Activated CD8-positive, alpha-beta memory T cell treated with anti-CD3 and anti-CD28 coated beads, Interleukin-2, amount 50 U/mL, for 1 hour (primary cell): ENCODE data around the gene RAD21L1.
A peak's percentile ranks its signal among the peaks of the same experiment; 100 is the strongest.

Source experiments
- DNase-seq: peaks from one replicate; pipeline ENCODE4 v3.0.0-alpha.2; 2020; ENCODE audit errors: extremely low read depth

The RAD21L1 gene

DNA sequence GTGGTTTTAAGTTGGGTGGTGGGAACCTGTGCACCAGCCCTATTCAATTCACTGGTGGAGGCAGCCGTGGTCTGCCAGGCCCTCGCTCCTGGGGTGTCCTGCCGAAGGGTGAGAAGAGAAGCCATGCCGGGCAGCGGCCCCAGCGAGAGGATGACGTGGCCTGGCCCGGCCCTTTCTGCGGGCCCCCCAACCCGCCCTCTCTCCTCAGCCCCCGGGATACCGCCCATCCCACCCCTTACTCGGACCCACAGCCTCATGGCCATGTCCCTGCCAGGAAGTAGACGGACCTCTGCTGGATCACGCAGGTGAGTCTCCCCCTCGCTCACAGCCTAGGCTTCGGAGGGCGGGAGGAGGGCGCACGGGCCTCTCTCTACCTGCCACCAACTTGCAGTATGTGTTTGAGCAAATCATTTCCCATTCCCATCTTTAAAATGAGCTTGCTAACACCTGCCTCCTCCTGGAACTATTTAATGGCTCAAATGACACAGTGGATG lies 70.3 kb downstream of the RAD21L1 start:
- DNase-seq = no peak

DNA sequence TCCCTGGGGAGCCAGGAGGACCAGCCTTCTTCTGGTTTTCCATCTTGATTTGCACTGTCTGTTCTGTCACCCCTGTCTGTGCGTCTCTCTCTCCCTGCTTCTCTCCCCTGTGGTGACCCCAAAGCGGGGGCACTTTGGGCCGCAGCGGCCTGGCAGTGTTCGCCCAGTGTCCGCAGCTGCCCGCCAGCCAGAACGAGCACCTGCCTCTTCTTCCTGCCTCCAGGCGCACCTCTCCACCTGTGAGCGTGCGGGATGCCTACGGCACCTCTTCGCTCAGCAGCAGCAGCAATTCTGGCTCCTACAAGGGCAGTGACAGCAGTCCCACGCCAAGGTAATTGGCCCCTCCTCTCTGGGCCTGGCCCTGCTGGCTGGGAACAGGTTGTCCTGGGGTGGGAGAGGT lies 71.1 kb downstream of the RAD21L1 start:
- DNase-seq = no peak

DNA sequence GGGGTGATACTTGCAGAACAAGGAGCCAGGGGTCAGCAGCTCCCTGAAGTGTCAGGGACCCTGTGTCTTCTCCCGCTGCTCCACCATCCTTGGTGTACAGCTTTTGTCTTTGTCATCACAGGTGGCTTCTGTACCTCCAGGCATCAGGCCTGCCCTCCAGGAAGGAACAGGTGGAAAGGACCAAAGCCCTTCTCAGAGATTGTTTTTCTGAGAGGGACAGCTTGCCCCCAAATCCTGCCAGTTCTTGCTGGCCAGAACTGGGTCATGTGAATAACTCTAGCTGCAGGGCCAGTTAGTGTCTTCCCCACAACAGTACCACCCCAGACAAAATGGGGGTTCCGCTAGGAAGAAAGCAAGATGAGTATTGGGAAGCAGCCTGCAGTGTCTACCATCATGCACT lies 71.6 kb downstream of the RAD21L1 start:
- DNase-seq = no peak

DNA sequence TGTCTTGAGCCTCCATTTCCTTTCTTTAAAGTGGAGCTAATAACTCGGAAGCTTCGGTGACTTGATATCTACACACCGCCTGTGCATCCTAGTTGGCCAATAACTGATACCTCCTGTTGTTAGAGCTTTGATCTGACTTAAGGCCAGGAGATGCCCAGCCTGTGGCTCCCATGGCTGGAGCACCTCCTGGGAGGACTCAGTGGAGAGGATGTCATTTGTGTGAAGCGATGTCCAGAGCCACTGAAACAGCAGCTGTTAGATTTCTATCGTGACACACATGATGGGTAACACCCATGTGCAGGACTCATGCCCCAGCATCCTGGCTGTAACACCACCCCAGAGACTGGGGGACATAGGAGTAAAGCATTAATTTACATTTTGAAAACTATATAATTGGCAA lies 72.3 kb downstream of the RAD21L1 start:
- DNase-seq = no peak

DNA sequence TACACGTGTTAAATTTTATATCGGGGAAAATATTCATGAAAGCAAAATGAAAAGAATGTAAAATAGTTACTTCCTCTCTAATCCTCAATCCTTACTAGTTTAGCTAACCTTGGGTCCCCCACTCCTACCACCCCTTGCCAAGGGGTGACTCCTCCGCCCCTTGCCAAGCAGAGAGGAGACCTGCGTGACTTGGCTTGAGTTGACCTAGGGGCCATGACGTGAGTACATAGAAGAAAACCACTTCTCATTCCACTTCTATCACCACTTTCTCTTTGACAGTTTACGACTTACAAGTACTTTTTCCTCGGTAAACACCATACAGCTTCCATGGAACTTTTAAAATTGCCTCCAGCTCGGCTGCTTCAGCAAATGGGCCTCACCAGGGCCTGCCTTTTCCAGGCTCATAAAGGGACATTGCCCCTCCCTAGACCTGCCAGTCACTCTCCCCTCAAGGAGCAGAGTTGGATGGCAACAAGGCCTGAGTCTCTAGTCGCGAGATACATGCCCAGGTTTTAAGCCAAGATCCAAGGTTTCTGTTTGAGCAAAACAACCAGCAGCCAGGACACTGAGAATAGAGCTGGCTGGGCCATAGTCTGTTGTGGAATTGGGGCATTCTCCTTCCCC lies 73.2 kb downstream of the RAD21L1 start:
- DNase-seq = no peak

DNA sequence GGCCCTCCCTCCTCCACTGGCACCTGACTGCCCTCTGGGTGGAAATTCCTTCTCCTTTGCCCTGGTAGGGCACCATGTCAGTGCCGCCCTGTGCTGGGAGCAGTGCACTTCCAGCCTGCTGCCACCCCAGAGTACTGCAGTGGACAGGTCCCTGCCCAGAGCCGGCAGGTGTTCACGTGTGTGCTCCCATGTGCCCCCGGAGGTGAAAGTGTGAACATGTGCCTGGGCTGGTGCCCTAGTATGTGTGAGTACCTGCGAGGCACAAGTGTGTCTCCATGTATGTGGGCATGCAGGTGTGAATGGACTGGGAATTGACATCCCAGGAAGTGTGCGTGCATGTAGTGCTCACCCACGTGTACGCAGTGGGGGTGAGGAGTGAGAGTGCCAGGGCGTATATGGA lies 73.7 kb downstream of the RAD21L1 start:
- peak; percentile 14 for DNase-seq

DNA sequence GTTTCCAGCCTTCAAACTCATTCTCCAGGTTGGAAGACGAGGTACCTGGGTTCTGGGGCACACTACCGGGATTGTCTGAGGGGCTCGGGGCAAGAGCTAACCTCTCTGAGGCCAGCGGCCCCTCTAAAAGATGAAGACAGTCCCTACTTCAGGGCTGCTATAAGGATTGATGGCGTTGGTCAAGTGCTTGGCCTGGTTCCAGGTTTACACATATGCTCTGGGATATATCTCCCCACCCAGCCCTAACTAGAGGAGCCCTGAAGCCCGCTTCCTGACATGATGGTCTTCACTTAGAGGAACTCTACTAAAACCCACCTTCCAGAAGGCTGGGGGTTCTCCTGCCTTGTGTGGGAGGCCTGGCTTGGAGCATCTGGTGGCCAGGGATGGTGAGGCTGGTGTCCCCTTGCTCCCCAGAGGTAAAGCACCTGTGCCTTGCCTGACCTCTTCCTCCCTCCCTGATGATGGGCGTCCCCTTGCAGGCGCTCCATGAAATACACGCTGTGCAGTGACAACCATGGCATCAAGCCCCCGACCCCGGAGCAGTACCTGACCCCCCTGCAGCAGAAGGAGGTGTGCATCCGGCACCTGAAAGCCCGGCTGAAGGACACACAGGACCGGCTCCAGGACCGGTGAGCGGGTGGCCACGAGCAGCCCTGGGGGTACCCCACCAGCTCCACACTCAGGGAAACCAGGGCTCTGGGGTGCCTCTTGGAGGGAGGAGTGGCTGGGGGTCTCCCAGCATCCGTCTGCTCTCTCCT lies 74.4 kb downstream of the RAD21L1 start:
- no peak for DNase-seq

DNA sequence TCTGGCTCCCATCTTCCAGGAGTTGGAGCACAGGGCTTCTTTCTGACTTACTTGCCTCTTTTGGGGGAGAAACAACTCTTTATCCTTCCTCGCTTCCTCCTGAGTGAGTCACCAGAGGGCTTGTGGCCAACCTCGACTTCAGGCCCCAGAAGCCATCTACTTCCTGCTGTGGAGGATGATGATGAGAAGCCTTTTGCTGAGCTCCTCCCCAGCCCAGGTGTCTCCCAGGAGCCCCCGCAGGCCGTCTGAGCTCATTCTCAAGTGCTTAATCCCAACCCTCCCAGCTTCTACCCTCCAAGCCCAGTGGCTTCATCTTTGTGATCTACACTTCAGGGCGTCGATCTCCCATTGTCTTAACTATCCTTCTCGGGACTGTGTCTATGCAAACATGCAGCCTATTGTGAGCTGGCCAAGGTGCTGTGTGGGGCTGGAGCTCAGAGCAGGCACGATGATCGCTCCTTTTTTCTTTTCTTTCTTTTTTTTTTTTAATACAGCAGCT lies 75.2 kb downstream of the RAD21L1 start:
- peak; percentile 40 for DNase-seq

DNA sequence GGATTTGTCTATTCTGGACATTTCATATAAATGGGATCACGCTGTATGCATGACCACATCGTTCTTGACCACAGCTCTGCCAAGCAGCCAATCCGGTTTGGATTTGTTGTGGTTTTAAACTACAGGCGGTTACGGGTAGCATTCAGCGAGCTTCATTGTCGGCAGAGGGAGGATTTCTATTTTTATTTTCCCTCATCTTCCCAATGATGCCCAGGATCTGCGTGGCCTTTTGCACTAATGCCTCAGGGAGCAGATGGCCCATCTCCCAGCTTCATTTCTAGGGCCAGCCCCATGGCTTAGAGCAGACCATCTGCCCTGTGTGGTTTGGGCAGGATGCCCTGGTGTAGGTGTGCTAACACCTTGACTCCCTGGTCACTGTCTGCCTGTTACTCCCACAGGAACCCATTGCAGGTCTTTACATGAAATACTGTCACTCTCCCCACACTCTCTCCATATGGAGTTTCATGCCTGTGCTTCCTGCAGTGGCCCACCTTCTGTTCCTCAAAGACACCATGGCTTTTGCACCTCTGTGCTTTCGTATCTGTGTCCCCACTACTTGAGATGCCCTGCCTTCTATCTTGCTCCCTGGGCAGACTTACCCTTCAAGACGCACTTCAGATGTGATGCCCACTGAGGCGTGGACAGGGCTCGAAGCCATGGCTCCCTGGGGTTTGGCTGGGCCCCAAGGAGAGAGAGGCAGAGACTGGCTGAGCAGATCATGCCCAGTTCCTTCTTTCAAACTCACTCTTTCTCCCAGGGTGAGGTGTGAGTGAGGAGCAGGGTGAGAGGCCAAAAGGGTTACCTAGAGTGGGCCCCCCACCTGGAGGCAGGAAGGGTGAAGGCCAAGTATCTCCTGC lies 77.1 kb downstream of the RAD21L1 start:
- no peak for DNase-seq

DNA sequence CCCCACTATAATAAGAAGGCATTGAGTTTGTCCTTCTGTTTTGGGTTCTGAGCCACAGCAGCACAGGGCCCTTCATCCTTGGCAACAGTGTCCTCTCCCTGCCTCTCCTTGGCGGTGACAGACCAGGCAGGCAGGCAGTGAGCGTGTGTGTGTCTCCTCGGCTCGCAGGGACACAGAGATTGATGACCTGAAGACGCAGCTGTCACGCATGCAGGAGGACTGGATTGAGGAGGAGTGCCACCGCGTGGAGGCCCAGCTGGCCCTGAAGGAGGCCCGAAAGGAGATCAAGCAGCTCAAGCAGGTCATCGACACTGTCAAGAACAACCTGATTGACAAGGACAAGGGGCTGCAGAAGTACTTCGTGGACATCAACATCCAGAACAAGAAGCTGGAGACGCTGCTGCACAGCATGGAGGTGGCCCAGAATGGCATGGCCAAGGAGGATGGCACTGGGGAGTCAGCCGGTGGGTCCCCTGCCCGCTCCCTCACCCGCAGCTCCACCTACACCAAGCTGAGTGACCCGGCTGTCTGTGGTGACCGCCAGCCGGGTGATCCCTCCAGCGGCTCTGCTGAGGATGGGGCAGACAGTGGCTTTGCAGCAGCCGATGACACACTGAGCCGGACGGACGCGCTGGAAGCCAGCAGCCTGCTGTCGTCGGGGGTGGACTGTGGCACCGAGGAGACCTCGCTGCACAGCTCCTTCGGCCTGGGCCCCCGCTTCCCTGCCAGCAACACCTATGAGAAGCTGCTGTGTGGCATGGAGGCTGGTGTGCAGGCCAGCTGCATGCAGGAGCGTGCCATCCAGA lies 79.1 kb downstream of the RAD21L1 start:
- DNase-seq = no peak
